Memory B cell (primary cell): ENCODE results near the gene SDHA.

Source experiments
- ATAC-seq: fragments of 150-1000 bp; cut with Tn5 transposase; 2 replicates; pipeline ENCODE4 v1.10.0; 2021; ENCODE audit warnings: low read depth, mild to moderate bottlenecking, moderate library complexity
- DNase-seq, 2 donors: peaks; one replicate each; pipeline ENCODE4 v3.0.0; 2022; ENCODE audit warnings: low spot score in 2 of 2
- H3K27ac Mint-ChIP-seq: one replicate; pipeline ENCODE4 v1.8.0; 2022; ENCODE audit warnings: mild to moderate bottlenecking, moderate library complexity, mixed read lengths
- H3K27me3 Mint-ChIP-seq: one replicate; pipeline ENCODE4 v1.8.0; 2022; ENCODE audit warnings: mixed read lengths
- H3K36me3 Mint-ChIP-seq: one replicate; pipeline ENCODE4 v1.8.0; 2022; ENCODE audit warnings: mild to moderate bottlenecking, mixed read lengths
- H3K4me1 Mint-ChIP-seq: one replicate; pipeline ENCODE4 v1.8.0; 2022; ENCODE audit warnings: mixed read lengths
- H3K4me3 Mint-ChIP-seq: one replicate; pipeline ENCODE4 v1.8.0; 2022; ENCODE audit warnings: mild to moderate bottlenecking, moderate library complexity, mixed read lengths
- H3K9me3 Mint-ChIP-seq: one replicate; pipeline ENCODE4 v1.8.0; 2022; ENCODE audit warnings: mixed read lengths

SDHA gene

GRCh38 chr5:180286-180918 is 37.7 kb upstream of the SDHA start:
- no peak overlapping the region for H3K4me3 Mint-ChIP-seq
- H3K27ac Mint-ChIP-seq: no peak overlapping the region
- no peaks in the 10 kb centered on the region for H3K4me1 Mint-ChIP-seq
- H3K9me3 Mint-ChIP-seq: no peaks in the 10 kb centered on the region
- H3K36me3 Mint-ChIP-seq: no peaks in the 10 kb centered on the region
- DNase-seq: no peak
- peaks cover 8% of the 10 kb centered on the region for H3K27me3 Mint-ChIP-seq
- no peak for ATAC-seq

GRCh38 chr5:181160-181559 is 37.0 kb upstream of the SDHA start:
- DNase-seq (no peak), ATAC-seq (no peak)
- no peak overlapping the region for H3K27ac Mint-ChIP-seq
- H3K9me3 Mint-ChIP-seq: no peaks in the 10 kb centered on the region
- no peaks in the 10 kb centered on the region for H3K36me3 Mint-ChIP-seq
- H3K4me1 Mint-ChIP-seq: no peaks in the 10 kb centered on the region
- H3K27me3 Mint-ChIP-seq: peaks cover 8% of the 10 kb centered on the region
- H3K4me3 Mint-ChIP-seq: no peak overlapping the region

GRCh38 chr5:181566-181965 is 36.6 kb upstream of the SDHA start:
- no peaks in the 10 kb centered on the region for H3K4me1 Mint-ChIP-seq
- H3K9me3 Mint-ChIP-seq: no peaks in the 10 kb centered on the region
- DNase-seq: no peak
- no peak for ATAC-seq
- no peak overlapping the region for H3K4me3 Mint-ChIP-seq
- no peak overlapping the region for H3K27ac Mint-ChIP-seq
- no peaks in the 10 kb centered on the region for H3K36me3 Mint-ChIP-seq
- peaks cover 8% of the 10 kb centered on the region for H3K27me3 Mint-ChIP-seq

GRCh38 chr5:182126-182525 is 36.0 kb upstream of the SDHA start:
- Mint-ChIP-seq H3K9me3 (no peaks in the 10 kb centered on the region), H3K27me3 (peaks cover 8% of the 10 kb centered on the region), H3K36me3 (no peaks in the 10 kb centered on the region), H3K27ac (no peak overlapping the region), H3K4me3 (no peak overlapping the region), H3K4me1 (no peaks in the 10 kb centered on the region)
- ATAC-seq (no peak), DNase-seq (no peak)

GRCh38 chr5:184471-184870 is 33.6 kb upstream of the SDHA start:
- no peak for ATAC-seq
- no peaks in the 10 kb centered on the region for H3K36me3 Mint-ChIP-seq
- no peak overlapping the region for H3K27ac Mint-ChIP-seq
- peaks cover 7% of the 10 kb centered on the region for H3K4me1 Mint-ChIP-seq
- H3K27me3 Mint-ChIP-seq: peaks cover 11% of the 10 kb centered on the region
- no peak overlapping the region for H3K4me3 Mint-ChIP-seq
- no peaks in the 10 kb centered on the region for H3K9me3 Mint-ChIP-seq
- no peak for DNase-seq

- peaks cover 10% of the 10 kb centered on the region for H3K4me1 Mint-ChIP-seq
- no peaks in the 10 kb centered on the region for H3K36me3 Mint-ChIP-seq
- no peak for DNase-seq
- H3K9me3 Mint-ChIP-seq: no peaks in the 10 kb centered on the region
- H3K4me3 Mint-ChIP-seq: no peak overlapping the region
- H3K27me3 Mint-ChIP-seq: peaks cover 10% of the 10 kb centered on the region
- ATAC-seq: no peak
- H3K27ac Mint-ChIP-seq: no peak overlapping the region
Measured at GRCh38 chr5:185095-186070, 32.7 kb upstream of the SDHA start.

- Mint-ChIP-seq H3K27ac (no peak overlapping the region), H3K4me1 (peaks cover 11% of the 10 kb centered on the region), H3K4me3 (no peak overlapping the region), H3K9me3 (no peaks in the 10 kb centered on the region), H3K27me3 (peaks cover 9% of the 10 kb centered on the region), H3K36me3 (no peaks in the 10 kb centered on the region)
- ATAC-seq: no peak
- no peak for DNase-seq
Measured at GRCh38 chr5:186091-187041, 31.8 kb upstream of the SDHA start.

GRCh38 chr5:187042-187431 is 31.1 kb upstream of the SDHA start:
- no peak overlapping the region for H3K4me3 Mint-ChIP-seq
- H3K27me3 Mint-ChIP-seq: peaks cover 9% of the 10 kb centered on the region
- DNase-seq: no peak
- no peak for ATAC-seq
- no peaks in the 10 kb centered on the region for H3K9me3 Mint-ChIP-seq
- H3K27ac Mint-ChIP-seq: no peak overlapping the region
- H3K4me1 Mint-ChIP-seq: peaks cover 11% of the 10 kb centered on the region
- H3K36me3 Mint-ChIP-seq: no peaks in the 10 kb centered on the region

- peaks cover 11% of the 10 kb centered on the region for H3K4me1 Mint-ChIP-seq
- no peaks in the 10 kb centered on the region for H3K36me3 Mint-ChIP-seq
- no peak for DNase-seq
- H3K27me3 Mint-ChIP-seq: peaks cover 9% of the 10 kb centered on the region
- H3K9me3 Mint-ChIP-seq: no peaks in the 10 kb centered on the region
- no peak overlapping the region for H3K4me3 Mint-ChIP-seq
- ATAC-seq: no peak
- no peak overlapping the region for H3K27ac Mint-ChIP-seq
Measured at GRCh38 chr5:187617-188451, 30.3 kb upstream of the SDHA start.

- H3K27ac Mint-ChIP-seq: no peak overlapping the region
- ATAC-seq: peak; percentile 93
Measured at GRCh38 chr5:188488-189481, 29.3 kb upstream of the SDHA start.

GRCh38 chr5:189486-189885 is 28.6 kb upstream of the SDHA start:
- H3K27me3 Mint-ChIP-seq: peaks cover 9% of the 10 kb centered on the region
- H3K27ac Mint-ChIP-seq: no peak overlapping the region
- ATAC-seq (no peak), DNase-seq (no peak)
- H3K4me1 Mint-ChIP-seq: peaks cover 11% of the 10 kb centered on the region
- no peaks in the 10 kb centered on the region for H3K9me3 Mint-ChIP-seq
- H3K4me3 Mint-ChIP-seq: no peak overlapping the region
- H3K36me3 Mint-ChIP-seq: no peaks in the 10 kb centered on the region

More at GRCh38 chr5:188488-189481, 29.3 kb upstream of the SDHA start:
- peak; percentile 82 to 87 for DNase-seq
- peaks cover 9% of the 10 kb centered on the region for H3K27me3 Mint-ChIP-seq
- no peaks in the 10 kb centered on the region for H3K36me3 Mint-ChIP-seq
- H3K9me3 Mint-ChIP-seq: no peaks in the 10 kb centered on the region
- peaks cover 11% of the 10 kb centered on the region for H3K4me1 Mint-ChIP-seq
- peak overlapping the region; percentile 64 for H3K4me3 Mint-ChIP-seq

- DNase-seq (no peak), ATAC-seq (no peak)
- Mint-ChIP-seq H3K4me1 (peaks cover 11% of the 10 kb centered on the region), H3K27me3 (peaks cover 9% of the 10 kb centered on the region), H3K27ac (no peak overlapping the region), H3K9me3 (no peaks in the 10 kb centered on the region), H3K4me3 (no peak overlapping the region), H3K36me3 (no peaks in the 10 kb centered on the region)
Measured at GRCh38 chr5:189976-190365, 28.1 kb upstream of the SDHA start.
